ENCODE data around the gene NBAS. TPM values are rescaled to one million over a fixed set of nuclear protein-coding genes. Genes with fewer than 3 reads are reported as not detected.

Gene NBAS
- total and polyA plus RNA-seq, 2 of the 13 experiments (the other 11 are each of a cell fraction or from before 2014, with no cell fraction given), result 33.6 to 58.7 TPM

DNA sequence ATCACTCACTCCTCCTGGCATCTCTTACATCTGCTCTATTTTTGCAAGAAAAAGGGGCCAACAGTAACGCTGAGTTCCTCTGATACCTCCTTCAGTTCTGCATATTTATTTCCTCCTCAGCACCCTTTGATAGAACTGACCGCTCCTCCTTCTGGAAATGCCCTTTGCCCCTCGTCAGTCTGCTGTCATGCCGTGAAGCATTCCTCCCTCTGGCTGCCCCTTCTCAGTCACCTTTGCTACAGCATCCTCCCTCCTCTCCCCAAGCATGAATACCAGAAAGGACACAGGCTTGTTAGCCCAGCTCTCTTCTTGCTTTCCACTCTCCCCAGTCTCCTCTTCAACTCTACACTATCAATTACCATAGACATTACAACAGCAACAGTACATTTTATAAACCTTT, 135.4 kb downstream of the NBAS start (continued):
- TF ChIP-seq, protein P1, sequence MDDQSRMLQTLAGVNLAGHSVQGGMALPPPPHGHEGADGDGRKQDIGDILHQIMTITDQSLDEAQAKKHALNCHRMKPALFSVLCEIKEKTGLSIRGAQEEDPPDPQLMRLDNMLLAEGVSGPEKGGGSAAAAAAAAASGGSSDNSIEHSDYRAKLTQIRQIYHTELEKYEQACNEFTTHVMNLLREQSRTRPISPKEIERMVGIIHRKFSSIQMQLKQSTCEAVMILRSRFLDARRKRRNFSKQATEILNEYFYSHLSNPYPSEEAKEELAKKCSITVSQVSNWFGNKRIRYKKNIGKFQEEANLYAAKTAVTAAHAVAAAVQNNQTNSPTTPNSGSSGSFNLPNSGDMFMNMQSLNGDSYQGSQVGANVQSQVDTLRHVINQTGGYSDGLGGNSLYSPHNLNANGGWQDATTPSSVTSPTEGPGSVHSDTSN (CRISPR knock-in tag; IDR thresholded peaks at IDR 0.05; ENCODE audit: borderline replicate concordance), result no peak
- TF ChIP-seq, protein P2, sequence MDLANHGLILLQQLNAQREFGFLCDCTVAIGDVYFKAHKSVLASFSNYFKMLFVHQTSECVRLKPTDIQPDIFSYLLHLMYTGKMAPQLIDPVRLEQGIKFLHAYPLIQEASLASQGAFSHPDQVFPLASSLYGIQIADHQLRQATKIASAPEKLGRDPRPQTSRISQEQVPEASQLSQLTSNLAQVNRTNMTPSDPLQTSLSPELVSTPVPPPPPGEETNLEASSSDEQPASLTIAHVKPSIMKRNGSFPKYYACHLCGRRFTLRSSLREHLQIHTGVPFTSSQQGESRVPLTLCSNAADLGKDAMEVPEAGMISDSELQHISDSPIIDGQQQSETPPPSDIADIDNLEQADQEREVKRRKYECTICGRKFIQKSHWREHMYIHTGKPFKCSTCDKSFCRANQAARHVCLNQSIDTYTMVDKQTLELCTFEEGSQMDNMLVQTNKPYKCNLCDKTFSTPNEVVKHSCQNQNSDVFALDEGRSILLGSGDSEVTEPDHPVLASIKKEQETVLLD (CRISPR knock-in tag; IDR thresholded peaks at IDR 0.05; ENCODE audit: low read depth), result no peak
- TF ChIP-seq, protein P3, sequence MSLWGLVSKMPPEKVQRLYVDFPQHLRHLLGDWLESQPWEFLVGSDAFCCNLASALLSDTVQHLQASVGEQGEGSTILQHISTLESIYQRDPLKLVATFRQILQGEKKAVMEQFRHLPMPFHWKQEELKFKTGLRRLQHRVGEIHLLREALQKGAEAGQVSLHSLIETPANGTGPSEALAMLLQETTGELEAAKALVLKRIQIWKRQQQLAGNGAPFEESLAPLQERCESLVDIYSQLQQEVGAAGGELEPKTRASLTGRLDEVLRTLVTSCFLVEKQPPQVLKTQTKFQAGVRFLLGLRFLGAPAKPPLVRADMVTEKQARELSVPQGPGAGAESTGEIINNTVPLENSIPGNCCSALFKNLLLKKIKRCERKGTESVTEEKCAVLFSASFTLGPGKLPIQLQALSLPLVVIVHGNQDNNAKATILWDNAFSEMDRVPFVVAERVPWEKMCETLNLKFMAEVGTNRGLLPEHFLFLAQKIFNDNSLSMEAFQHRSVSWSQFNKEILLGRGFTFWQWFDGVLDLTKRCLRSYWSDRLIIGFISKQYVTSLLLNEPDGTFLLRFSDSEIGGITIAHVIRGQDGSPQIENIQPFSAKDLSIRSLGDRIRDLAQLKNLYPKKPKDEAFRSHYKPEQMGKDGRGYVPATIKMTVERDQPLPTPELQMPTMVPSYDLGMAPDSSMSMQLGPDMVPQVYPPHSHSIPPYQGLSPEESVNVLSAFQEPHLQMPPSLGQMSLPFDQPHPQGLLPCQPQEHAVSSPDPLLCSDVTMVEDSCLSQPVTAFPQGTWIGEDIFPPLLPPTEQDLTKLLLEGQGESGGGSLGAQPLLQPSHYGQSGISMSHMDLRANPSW (CRISPR knock-in tag; IDR thresholded peaks at IDR 0.05; ENCODE audit: borderline replicate concordance), result no peak
- TF ChIP-seq TEAD2 (CRISPR knock-in tag; IDR thresholded peaks at IDR 0.05), result no peak

DNA sequence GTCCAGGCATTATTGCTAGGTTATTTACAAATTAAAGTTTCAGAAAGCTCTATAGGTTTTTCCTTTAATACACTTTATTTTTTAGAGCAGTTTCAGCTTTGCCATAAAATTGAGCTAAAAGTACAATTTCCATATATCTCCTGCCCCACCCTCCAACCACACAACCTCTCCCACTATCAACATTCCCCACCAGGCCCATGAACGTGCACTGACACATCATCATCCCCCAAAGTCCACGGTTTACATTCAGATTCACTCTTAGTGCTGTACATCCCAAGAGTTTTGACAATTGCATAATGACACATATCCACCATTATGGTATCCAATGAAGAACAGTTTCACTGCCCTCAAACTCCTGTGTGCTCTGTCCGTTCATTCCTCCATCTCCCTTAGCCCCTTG, 139.4 kb downstream of the NBAS start:
- no peak for ATAC-seq
- Histone ChIP-seq H3K4me2 (ENCODE audit: low read depth, low read length) (no peak overlapping the region), H3K9ac (ENCODE audit: insufficient read depth, low read depth, low read length) (no peak overlapping the region), H3K36me3 (replicated peaks in 1 of 2; ENCODE audit: control insufficient read depth in 1 of 2, insufficient read depth in 2 of 2, low read length in 2 of 2) (peaks cover 1 to 24% of the 10 kb centered on the region in 2 experiments; a peak in 3 of 5 replicates), H3K79me2 (ENCODE audit: insufficient read depth, low read length) (no peaks in the 10 kb centered on the region), H3K27me3 (ENCODE audit: control insufficient read depth in 1 of 2, insufficient read depth in 2 of 2, low read length in 2 of 2) (no peaks in the 10 kb centered on the region), H3K9me3 (ENCODE audit: low read length) (no peaks in the 10 kb centered on the region), H2AFZ (ENCODE audit: low read length) (no peak overlapping the region), H3K27ac (ENCODE audit: extremely low read length, insufficient read depth, low read length) (no peak overlapping the region), H4K20me1 (ENCODE audit: insufficient read depth, low read length) (no peaks in the 10 kb centered on the region), H3K4me3 (replicated peaks in 1 of 3; ENCODE audit: insufficient read depth in 1 of 3, low read depth in 2 of 3, low read length in 3 of 3) (no peak overlapping the region), H3K4me1 (ENCODE audit: insufficient read depth, low read length) (no peaks in the 10 kb centered on the region)
- DNase-seq (ENCODE audit: low spot score), result no peak
- BruUV-seq (replicated peaks), result no TSS peak
- ChIA-PET CTCF (ENCODE audit: low intra/inter-chr PET ratio, low total read pairs) (no interaction called here), POLR2A (no interaction called here)
- in situ Hi-C loops (cut with HindIII; ENCODE audit: extremely low pct_ligation_motif_present, low pct_unique_long_range_greater_than_20kb), result no loop called here
- intact Hi-C loops (cut with micrococcal nuclease; ENCODE audit: unreplicated experiment), result no loop called here
- TF ChIP-seq ZNF382 (CRISPR knock-in tag; IDR thresholded peaks at IDR 0.05; ENCODE audit: borderline replicate concordance), result no peak
- TF ChIP-seq, protein P4, sequence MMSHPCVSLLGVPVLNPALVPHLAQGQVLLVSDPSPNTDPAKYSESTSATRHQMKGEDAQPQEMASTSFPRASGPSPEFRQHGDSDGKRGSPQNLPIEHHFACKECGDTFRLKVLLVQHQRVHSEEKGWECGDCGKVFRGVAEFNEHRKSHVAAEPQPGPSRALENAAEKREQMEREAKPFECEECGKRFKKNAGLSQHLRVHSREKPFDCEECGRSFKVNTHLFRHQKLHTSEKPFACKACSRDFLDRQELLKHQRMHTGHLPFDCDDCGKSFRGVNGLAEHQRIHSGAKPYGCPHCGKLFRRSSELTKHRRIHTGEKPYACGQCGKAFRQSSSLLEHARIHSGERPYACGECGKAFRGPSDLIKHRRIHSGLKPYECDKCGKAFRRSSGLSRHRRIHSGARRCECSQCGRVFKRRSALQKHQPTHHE (CRISPR knock-in tag; IDR thresholded peaks at IDR 0.05; ENCODE audit: borderline replicate concordance), result no peak
- 92% methylated on average over 3 of the region's 3 CpGs for WGBS (ENCODE audit: low lambda C conversion rate)
- no peak for FAIRE-seq

Measured in HepG2 (cell line).